Vagina (tissue), 2 donors: ENCODE measurements around the gene ZFX.

Source experiments
- CTCF ChIP-seq, 3 experiments: fragments of 450-650 bp in 2 of 3; fragments of 200-600 bp in 1 of 3; sonication (generic) in 1 of 3; IDR thresholded peaks; one replicate each; pipeline ENCODE4 v1.5.1; 2017 to 2019; ENCODE audit warnings: antibody characterized with exemption in 3 of 3, mild to moderate bottlenecking in 2 of 3, moderate library complexity in 2 of 3
- POLR2A ChIP-seq, 2 donors: fragments of 450-650 bp; IDR thresholded peaks; one replicate each; pipeline ENCODE4 v1.6.1; 2017; ENCODE audit warnings: antibody characterized with exemption in 2 of 2, mild to moderate bottlenecking in 2 of 2, moderate library complexity in 2 of 2
- POLR2AphosphoS5 ChIP-seq, 2 donors: sonication (generic); formaldehyde crosslinking; IDR thresholded peaks; one replicate each; pipeline ENCODE4 v1.9.0; 2017; ENCODE audit warnings: antibody characterized with exemption in 2 of 2, mild to moderate bottlenecking in 2 of 2, low read depth in 1 of 2; ENCODE audit not compliant: insufficient read depth in 1 of 2

- TF ChIP-seq POLR2A (IDR thresholded peaks at IDR 0.05) (no peak), POLR2AphosphoS5 (IDR thresholded peaks at IDR 0.05; ENCODE audit: insufficient read depth in 1 of 2, low read depth in 1 of 2) (no peak), CTCF (IDR thresholded peaks at IDR 0.05) (no peak)
These were observed 53.0 kb downstream of the ZFX start for GRCh38 chrX:24202465-24203031.
